NT2/D1 (cell line): ENCODE results near the gene GPD1L.
"Not testable (repeated sequence)": the region's sequence is repeated elsewhere in the genome, so short reads cannot be mapped to it uniquely, and the experiment has no call there.

Experiments
- DNase-seq: peaks from one replicate; pipeline ENCODE4 v3.0.0-alpha.2; 2011; ENCODE audit warnings: low read depth, low spot score
- H3K27me3 ChIP-seq: 2 replicates; pipeline ENCODE4 v1.6.0; 2011; ENCODE audit warnings: mild to moderate bottlenecking; ENCODE audit not compliant: insufficient read length, insufficient read depth
- H3K36me3 ChIP-seq: 2 replicates; pipeline ENCODE4 v1.6.1; 2011; ENCODE audit warnings: mild to moderate bottlenecking, low read length, mixed read lengths; ENCODE audit not compliant: insufficient read depth, insufficient read length
- H3K4me1 ChIP-seq: 2 replicates; pipeline ENCODE4 v1.5.1; 2011; ENCODE audit not compliant: insufficient read depth, insufficient read length
- H3K4me3 ChIP-seq: 2 replicates; pipeline ENCODE4 v1.5.1; 2011; ENCODE audit warnings: low read depth; ENCODE audit not compliant: insufficient read length
- H3K9ac ChIP-seq: 2 replicates; pipeline ENCODE4 v1.6.0; 2011; ENCODE audit warnings: low read depth; ENCODE audit not compliant: insufficient read length
- H3K9me3 ChIP-seq: 2 replicates; pipeline ENCODE4 v1.5.1; 2011; ENCODE audit warnings: mild to moderate bottlenecking, low read length; ENCODE audit not compliant: insufficient read depth
- SUZ12 ChIP-seq: IDR thresholded peaks from 2 replicates; pipeline ENCODE4 v1.6.1; 2011; ENCODE audit not compliant: insufficient read length, insufficient read depth; ENCODE audit errors: extremely low read depth
- YY1 ChIP-seq: IDR thresholded peaks from 2 replicates; pipeline ENCODE4 v1.6.1; 2011; ENCODE audit not compliant: insufficient read length, insufficient read depth
- ZNF274 ChIP-seq: IDR thresholded peaks from 2 replicates; pipeline ENCODE4 v1.6.1; 2011; ENCODE audit warnings: mild to moderate bottlenecking, low read depth, low read length

Gene GPD1L

DNA sequence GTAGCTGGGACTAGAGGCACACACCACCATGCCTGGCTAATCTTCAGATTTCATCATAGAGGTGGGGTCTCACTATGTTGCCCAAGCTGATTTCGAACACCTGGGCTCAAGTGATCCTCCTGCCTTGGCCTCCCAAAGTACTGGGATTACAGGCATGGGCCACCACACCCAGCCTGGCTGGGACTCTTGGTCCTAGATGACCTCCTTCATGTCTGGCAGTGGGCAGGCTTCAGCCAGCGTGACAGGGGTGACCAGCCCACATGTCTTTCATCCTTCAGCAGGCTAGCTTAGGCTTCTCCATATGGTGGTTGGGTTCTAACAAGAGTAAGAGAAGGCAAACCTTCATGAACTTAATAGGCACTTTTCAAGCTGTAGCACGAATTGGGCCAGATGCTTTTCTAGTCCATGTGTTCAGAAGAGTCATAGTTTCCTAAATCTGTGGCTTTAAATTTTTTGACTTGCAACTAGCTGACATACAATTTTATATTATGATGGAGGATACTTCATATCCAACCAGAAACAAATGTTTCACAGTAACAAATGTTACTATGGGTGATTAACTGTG is 7.6 kb downstream of the GPD1L start:
- no peak overlapping the region for H3K9ac ChIP-seq
- DNase-seq = no peak
- 0 out of 2 replicates have a peak, but pooled peaks cover 8% of the 10 kb centered on the region for H3K9me3 ChIP-seq
- no peaks in the 10 kb centered on the region for H3K36me3 ChIP-seq
- no peaks in the 10 kb centered on the region for H3K4me1 ChIP-seq
- H3K27me3 ChIP-seq = no peaks in the 10 kb centered on the region
- TF ChIP-seq YY1 (no peak), SUZ12 (no peak), ZNF274 (no peak)
- H3K4me3 ChIP-seq = no peak overlapping the region

DNA sequence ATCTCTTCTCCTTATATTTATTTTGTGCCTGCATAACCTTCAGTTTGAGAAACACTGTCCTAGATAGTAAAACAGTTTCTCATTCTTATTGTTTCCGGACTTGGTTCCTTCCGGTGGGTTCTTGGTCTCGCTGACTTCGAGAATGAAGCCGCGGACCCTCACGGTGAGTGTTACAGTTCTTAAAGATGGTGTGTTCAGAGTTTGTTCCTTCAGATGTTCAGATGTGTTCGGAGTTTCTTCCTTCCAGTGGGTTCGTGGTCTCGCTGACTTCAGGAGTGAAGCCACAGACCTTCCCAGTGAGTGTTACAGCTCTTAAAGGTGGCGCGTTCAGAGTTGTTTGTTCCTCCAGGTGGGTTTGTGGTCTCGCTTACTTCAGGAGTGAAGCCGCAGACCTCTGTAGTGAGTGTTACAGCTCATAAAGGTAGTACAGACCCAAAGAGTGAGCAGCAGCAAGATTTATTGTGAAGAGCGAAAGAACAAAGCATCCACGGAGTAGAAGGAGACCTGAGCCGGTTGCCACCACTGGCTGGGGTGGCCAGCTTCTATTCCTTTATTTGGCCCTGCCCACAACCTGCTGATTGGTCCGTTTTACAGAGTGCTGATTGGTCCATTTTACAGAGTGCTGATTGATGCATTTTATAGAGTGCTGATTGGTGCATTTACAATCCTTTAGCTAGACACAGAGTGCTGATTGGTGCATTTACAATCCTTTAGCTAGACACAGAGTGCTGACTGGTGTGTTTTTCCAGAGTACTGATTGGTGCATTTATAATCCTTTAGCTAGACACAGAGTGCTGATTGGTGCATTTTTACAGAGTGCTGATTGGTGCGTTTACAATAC is 8.3 kb downstream of the GPD1L start:
- H3K9me3 ChIP-seq, H3K27me3 ChIP-seq, H3K4me3 ChIP-seq, H3K36me3 ChIP-seq, DNase-seq, H3K9ac ChIP-seq, H3K4me1 ChIP-seq: not testable (repeated sequence)

DNA sequence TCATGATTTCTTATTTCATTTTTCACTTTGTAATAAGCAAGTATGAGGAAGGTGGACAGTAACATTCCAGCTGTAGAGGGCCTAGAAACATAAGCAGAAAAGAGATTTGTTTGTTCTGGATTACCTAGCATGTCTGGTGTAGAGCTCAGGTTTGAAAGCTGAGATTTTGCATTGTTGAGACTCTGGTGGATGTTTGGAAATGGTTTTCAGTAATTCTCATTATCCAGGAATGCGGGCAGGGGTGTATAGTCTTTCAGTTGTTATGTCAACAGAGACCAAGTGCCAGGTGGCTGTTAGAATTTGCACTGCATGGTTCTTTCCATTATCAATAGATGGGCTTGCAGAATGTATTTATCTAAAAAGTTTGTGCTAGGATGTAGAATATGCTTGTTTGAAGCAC is 10.9 kb downstream of the GPD1L start:
- no peaks in the 10 kb centered on the region for H3K36me3 ChIP-seq
- 0 out of 2 replicates have a peak, but pooled peaks cover 8% of the 10 kb centered on the region for H3K9me3 ChIP-seq
- H3K4me1 ChIP-seq = no peaks in the 10 kb centered on the region
- no peak overlapping the region for H3K4me3 ChIP-seq
- no peaks in the 10 kb centered on the region for H3K27me3 ChIP-seq
- no peak for TF ChIP-seq ZNF274
- no peak for TF ChIP-seq SUZ12
- TF ChIP-seq YY1 = no peak
- no peak overlapping the region for H3K9ac ChIP-seq
- DNase-seq = no peak

DNA sequence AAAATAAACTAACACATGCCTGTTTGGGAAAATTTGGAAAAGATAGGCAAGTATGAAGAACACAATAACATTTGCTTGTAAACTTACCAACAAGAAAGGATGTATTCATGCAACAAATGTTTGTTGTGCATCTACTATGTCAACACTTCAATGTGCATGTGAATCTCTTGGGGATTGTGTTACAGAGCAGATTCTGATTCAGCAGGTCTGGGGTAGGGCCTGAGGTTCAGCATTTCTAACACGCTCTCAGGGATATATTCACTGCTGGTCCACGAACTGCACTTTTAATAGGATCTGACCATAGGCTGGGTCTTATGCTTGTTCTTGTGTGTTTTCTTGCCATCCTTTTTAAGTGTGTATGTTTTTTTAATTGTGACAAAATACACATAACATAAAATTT is 11.8 kb downstream of the GPD1L start:
- Histone ChIP-seq H3K9ac (no peak overlapping the region), H3K27me3 (no peaks in the 10 kb centered on the region)
- TF ChIP-seq ZNF274 (no peak), YY1 (no peak), SUZ12 (no peak)

DNA sequence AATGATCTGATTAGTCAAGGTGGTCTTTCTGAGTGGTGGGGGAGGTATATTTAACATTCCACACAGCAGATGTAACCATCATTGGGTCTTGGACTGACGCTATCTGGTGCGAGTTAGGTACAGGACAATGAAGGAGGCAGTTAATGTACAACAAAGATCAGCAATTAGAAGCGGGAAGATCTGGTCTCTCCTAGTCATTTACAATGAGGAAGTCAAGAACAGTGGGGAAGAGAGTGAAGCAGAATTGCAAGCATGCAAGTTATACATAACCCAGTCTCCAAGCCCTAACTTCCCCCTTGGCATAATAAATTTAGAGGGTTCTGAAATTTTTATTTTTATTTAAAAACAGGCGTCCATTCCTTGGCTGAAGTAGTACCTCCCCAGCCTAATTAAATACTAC is 14.1 kb downstream of the GPD1L start:
- TF ChIP-seq YY1 (no peak), SUZ12 (no peak), ZNF274 (no peak)
- no peak overlapping the region for H3K4me3 ChIP-seq
- H3K9me3 ChIP-seq = no peaks in the 10 kb centered on the region
- no peak for DNase-seq
- no peaks in the 10 kb centered on the region for H3K27me3 ChIP-seq
- H3K9ac ChIP-seq = no peak overlapping the region
- H3K36me3 ChIP-seq = no peaks in the 10 kb centered on the region
- H3K4me1 ChIP-seq = no peaks in the 10 kb centered on the region

More for the DNA sequence above, 11.8 kb downstream of the GPD1L start:
- no peaks in the 10 kb centered on the region for H3K36me3 ChIP-seq
- no peak for DNase-seq
- H3K4me3 ChIP-seq = no peak overlapping the region
- no peaks in the 10 kb centered on the region for H3K4me1 ChIP-seq
- 0 out of 2 replicates have a peak, but pooled peaks cover 8% of the 10 kb centered on the region for H3K9me3 ChIP-seq

DNA sequence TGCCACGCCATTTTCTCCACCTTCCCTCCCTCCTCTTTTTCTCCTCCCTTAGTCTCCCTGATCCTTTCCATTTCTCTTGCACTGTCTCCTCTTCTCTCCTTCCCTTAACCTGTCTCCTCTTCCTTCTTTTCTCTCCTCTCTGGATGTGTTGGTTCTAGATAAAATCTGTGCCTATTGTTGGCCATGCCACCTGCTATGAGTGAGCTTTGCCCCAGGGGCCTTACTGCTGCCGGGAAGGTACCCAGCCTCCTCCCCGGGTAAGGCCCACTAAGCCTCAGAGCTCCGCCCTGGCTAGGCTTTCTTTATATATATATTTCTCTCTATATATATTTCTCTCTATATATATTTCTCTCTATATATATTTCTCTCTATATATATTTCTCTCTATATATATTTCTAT is 14.7 kb downstream of the GPD1L start:
- no peak overlapping the region for H3K9ac ChIP-seq
- H3K27me3 ChIP-seq = no peaks in the 10 kb centered on the region
- no peak for DNase-seq
- TF ChIP-seq YY1 (no peak), ZNF274 (no peak), SUZ12 (no peak)
- H3K4me1 ChIP-seq = no peaks in the 10 kb centered on the region
- no peaks in the 10 kb centered on the region for H3K36me3 ChIP-seq
- H3K9me3 ChIP-seq = no peaks in the 10 kb centered on the region
- H3K4me3 ChIP-seq = no peak overlapping the region

DNA sequence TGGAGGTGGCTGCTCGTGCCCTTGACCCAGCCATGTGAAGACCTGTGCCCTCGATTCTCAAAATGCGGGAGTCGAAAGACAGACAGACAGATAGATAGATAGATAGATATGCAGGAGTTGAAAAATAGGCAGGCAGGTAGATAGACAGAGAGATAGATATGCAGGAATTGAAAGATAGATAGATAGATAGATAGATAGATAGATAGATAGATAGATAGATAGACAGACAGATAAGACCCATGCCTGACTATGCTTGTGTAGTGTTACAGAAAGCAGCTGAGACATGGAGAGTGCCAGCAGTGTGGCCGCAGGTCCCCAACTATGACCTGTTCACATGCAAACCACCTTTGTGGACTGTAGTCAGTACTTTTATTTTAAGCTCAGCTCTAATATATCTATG is 17.2 kb downstream of the GPD1L start:
- no peak overlapping the region for H3K9ac ChIP-seq
- no peak overlapping the region for H3K4me3 ChIP-seq
- H3K36me3 ChIP-seq = no peaks in the 10 kb centered on the region
- no peaks in the 10 kb centered on the region for H3K27me3 ChIP-seq
- no peak for DNase-seq
- no peaks in the 10 kb centered on the region for H3K9me3 ChIP-seq
- TF ChIP-seq SUZ12 (no peak), YY1 (no peak), ZNF274 (no peak)
- no peaks in the 10 kb centered on the region for H3K4me1 ChIP-seq
